H1 (cell line): ENCODE data around the gene CIDEA. TPM values are rescaled to one million over a fixed set of nuclear protein-coding genes. Genes with fewer than 3 reads are reported as not detected.

Source experiments
- CTCF ChIA-PET: fragments of 300-600 bp; sonication (Branson Sonifier 250); formaldehyde crosslinking; loops from one replicate; lab custom pipeline; 2021; ENCODE audit not compliant: partially characterized antibody; lab: Charles Lee
- POLR2A ChIA-PET: fragments of 300-600 bp; sonication (Branson Sonifier 250); formaldehyde crosslinking; loops from one replicate; lab custom pipeline; 2021; ENCODE audit warnings: inconsistent platforms; ENCODE audit not compliant: partially characterized antibody; lab: Charles Lee
- DNase-seq, 2 experiments: peaks; one replicate each; pipeline versions ENCODE4 v3.0.0 to v3.0.0-alpha.2; 2010 to 2022; ENCODE audit warnings: low spot score in 2 of 2, low read depth in 1 of 2, mixed read lengths in 1 of 2
- FAIRE-seq: peaks from 2 replicates; lab custom pipeline; 2011; peaks lifted over from hg19 to GRCh38; lab: Jason Lieb, UNC
- H2AFZ ChIP-seq: 2 replicates; pipeline ENCODE4 v1.8.1; 2012; ENCODE audit warnings: low read length, inconsistent platforms
- H2AK5ac ChIP-seq: 2 replicates; pipeline ENCODE4 v1.6.1; 2013; ENCODE audit warnings: low read depth, low read length
- H2BK120ac ChIP-seq: replicated peaks from 2 replicates; pipeline ENCODE3; 2013; ENCODE audit warnings: low read depth, low read length, inconsistent platforms
- H2BK12ac ChIP-seq: 2 replicates; pipeline ENCODE4 v1.6.1; 2013; ENCODE audit warnings: low read depth, low read length
- H2BK15ac ChIP-seq: 2 replicates; pipeline ENCODE4 v1.6.1; 2013; ENCODE audit warnings: low read length
- H2BK20ac ChIP-seq: 2 replicates; pipeline ENCODE4 v1.6.1; 2013; ENCODE audit warnings: low read length
- H2BK5ac ChIP-seq: 2 replicates; pipeline ENCODE4 v1.6.1; 2013; ENCODE audit warnings: low read depth, low read length
- H3K14ac ChIP-seq: 2 replicates; pipeline ENCODE4 v1.6.1; 2013; ENCODE audit warnings: inconsistent platforms; ENCODE audit not compliant: insufficient read length
- H3K18ac ChIP-seq: 2 replicates; pipeline ENCODE4 v1.6.1; 2013; ENCODE audit warnings: low read length; ENCODE audit errors: extremely low read depth
- H3K23ac ChIP-seq: 2 replicates; pipeline ENCODE4 v1.6.1; 2013; ENCODE audit warnings: inconsistent platforms; ENCODE audit not compliant: insufficient read length
- H3K23me2 ChIP-seq: 2 replicates; pipeline ENCODE4 v1.6.1; 2013; ENCODE audit warnings: low read depth, low read length
- H3K27ac ChIP-seq: 2 replicates; pipeline ENCODE4 v1.6.1; 2011; ENCODE audit warnings: low read depth, low read length, inconsistent platforms
- H3K27me3 ChIP-seq, 4 experiments: replicated peaks in 1 of 4; 1 replicate in 1 of 4; 2 replicates in 3 of 4; pipeline versions ENCODE4 v1.6.1 to v1.8.1; 2011 to 2013; ENCODE audit warnings: low read length in 3 of 4, mild to moderate bottlenecking in 3 of 4, inconsistent platforms in 2 of 4, mixed read lengths in 2 of 4, moderate library complexity in 1 of 4; ENCODE audit not compliant: control insufficient read depth in 3 of 4, insufficient read depth in 3 of 4; ENCODE audit errors: extremely low read depth in 1 of 4
- H3K36me3 ChIP-seq, 4 experiments: 2 replicates each; pipeline versions ENCODE4 v1.6.1 to v1.8.1; 2011 to 2013; ENCODE audit warnings: mild to moderate bottlenecking in 4 of 4, low read length in 3 of 4, moderate library complexity in 2 of 4, control low read depth in 1 of 4, inconsistent platforms in 1 of 4; ENCODE audit not compliant: insufficient read depth in 4 of 4, control insufficient read depth in 2 of 4
- H3K4ac ChIP-seq: replicated peaks from 2 replicates; pipeline ENCODE3; 2013; ENCODE audit warnings: low read length, low read depth, mixed read lengths, inconsistent platforms; ENCODE audit not compliant: insufficient read length
- H3K4me1 ChIP-seq, 4 experiments: replicated peaks in 1 of 4; 1 replicate in 1 of 4; 2 replicates in 3 of 4; pipeline versions ENCODE4 v1.6.1 to v1.8.1; 2011 to 2013; ENCODE audit warnings: low read length in 3 of 4, inconsistent platforms in 2 of 4, mixed read lengths in 1 of 4; ENCODE audit not compliant: insufficient read depth in 4 of 4, control insufficient read depth in 3 of 4
- H3K4me2 ChIP-seq, 2 experiments: 2 replicates each; pipeline versions ENCODE4 v1.6.1 to v1.8.1; 2011 to 2013; ENCODE audit warnings: low read depth in 2 of 2, low read length in 2 of 2, control low read depth in 1 of 2, inconsistent platforms in 1 of 2, mild to moderate bottlenecking in 1 of 2; ENCODE audit not compliant: insufficient read depth in 1 of 2
- H3K4me3 ChIP-seq, 4 experiments: fragments of 200-600, 300-600 bp in 1 of 4; sonication (generic), shearing (Covaris generic), sonication (Bioruptor Twin) in 1 of 4; 2 replicates each; pipeline versions ENCODE4 v1.5.1 to v1.8.1; 2011 to 2016; ENCODE audit warnings: low read length in 4 of 4, low read depth in 3 of 4, control low read depth in 2 of 4, inconsistent platforms in 2 of 4, mild to moderate bottlenecking in 2 of 4, mixed read lengths in 1 of 4, moderate library complexity in 1 of 4; ENCODE audit not compliant: insufficient read depth in 2 of 4; ENCODE audit errors: extremely low read depth in 1 of 4
- H3K56ac ChIP-seq: replicated peaks from 2 replicates; pipeline ENCODE3; 2013; ENCODE audit warnings: low read depth, mild to moderate bottlenecking, mixed read lengths, low read length, inconsistent platforms; ENCODE audit not compliant: insufficient read length
- H3K79me1 ChIP-seq: 2 replicates; pipeline ENCODE4 v1.6.1; 2013; ENCODE audit warnings: low read depth, low read length, control low read depth
- H3K79me2 ChIP-seq, 2 experiments: 2 replicates each; pipeline versions ENCODE4 v1.6.1 to v1.8.1; 2012 to 2013; ENCODE audit warnings: low read length in 2 of 2, mild to moderate bottlenecking in 2 of 2, inconsistent platforms in 1 of 2; ENCODE audit not compliant: insufficient read depth in 2 of 2, control insufficient read depth in 1 of 2
- H3K9ac ChIP-seq, 4 experiments: replicated peaks in 1 of 4; 1 replicate in 1 of 4; 2 replicates in 3 of 4; pipeline versions ENCODE4 v1.6.1 to v1.8.1; 2011 to 2013; ENCODE audit warnings: low read depth in 3 of 4, low read length in 3 of 4, control low read depth in 2 of 4, mild to moderate bottlenecking in 2 of 4, moderate library complexity in 2 of 4, inconsistent platforms in 1 of 4; ENCODE audit errors: extremely low read depth in 1 of 4
- H3K9me3 ChIP-seq, 2 experiments: 2 replicates each; pipeline versions ENCODE4 v1.6.1 to v1.8.1; 2012 to 2013; ENCODE audit warnings: mild to moderate bottlenecking in 2 of 2, moderate library complexity in 2 of 2, control low read depth in 1 of 2, inconsistent platforms in 1 of 2, low read depth in 1 of 2, low read length in 1 of 2, mixed read lengths in 1 of 2; ENCODE audit not compliant: insufficient read depth in 2 of 2
- H4K20me1 ChIP-seq, 2 experiments: replicated peaks in 1 of 2; 2 replicates each; pipeline versions ENCODE3 to v1.8.1; 2011 to 2013; ENCODE audit warnings: inconsistent platforms in 2 of 2, low read length in 2 of 2, mild to moderate bottlenecking in 1 of 2; ENCODE audit not compliant: insufficient read depth in 2 of 2, control insufficient read depth in 1 of 2
- H4K5ac ChIP-seq: 2 replicates; pipeline ENCODE4 v1.6.1; 2013; ENCODE audit warnings: low read length, low read depth, mixed read lengths, inconsistent platforms; ENCODE audit not compliant: insufficient read length
- H4K8ac ChIP-seq: 2 replicates; pipeline ENCODE4 v1.8.0; 2013; ENCODE audit warnings: mild to moderate bottlenecking, moderate library complexity, low read length, inconsistent platforms; ENCODE audit not compliant: insufficient read depth; ENCODE audit errors: extremely low read depth
- H4K91ac ChIP-seq: replicated peaks from 2 replicates; pipeline ENCODE3; 2013; ENCODE audit warnings: low read length, mixed read lengths, inconsistent platforms; ENCODE audit not compliant: insufficient read length
- JUN ChIP-seq: IDR thresholded peaks from 2 replicates; pipeline ENCODE4 v1.6.1; 2011; ENCODE audit warnings: low read depth, mild to moderate bottlenecking, improper control_type of control experiment, low read length
- KDM5A ChIP-seq: fragments of 200-600 bp; IDR thresholded peaks from 2 replicates; pipeline ENCODE4 v1.7.1; 2012; ENCODE audit warnings: mild to moderate bottlenecking, low read length, inconsistent platforms, mixed read lengths
- MAFK ChIP-seq: IDR thresholded peaks from 2 replicates; pipeline ENCODE4 v1.6.1; 2012; ENCODE audit warnings: low read depth, mild to moderate bottlenecking, improper control_type of control experiment, low read length
- NANOG ChIP-seq: IDR thresholded peaks from 2 replicates; pipeline ENCODE4 v1.6.1; 2011; ENCODE audit warnings: low read length, low read depth, mild to moderate bottlenecking, inconsistent platforms; ENCODE audit not compliant: insufficient read depth, poor library complexity, severe bottlenecking
- RAD21 ChIP-seq, 2 experiments: IDR thresholded peaks in 1 of 2; conservative IDR thresholded peaks in 1 of 2; 2 replicates each; pipeline ENCODE4 v1.6.1; 2011; ENCODE audit warnings: low read depth in 2 of 2, low read length in 2 of 2, improper control_type of control experiment in 1 of 2, inconsistent platforms in 1 of 2, mild to moderate bottlenecking in 1 of 2, moderate library complexity in 1 of 2
- WGBS, 2 experiments: shearing (Covaris generic) in 1 of 2; methylation state at CpG; one replicate each; pipeline versions ENCODE4 v1.1.6 to v1.1.7; 2013 to 2015; ENCODE audit warnings: low lambda C conversion rate in 2 of 2, mixed read lengths in 2 of 2, inconsistent platforms in 1 of 2, low coverage in 1 of 2, missing lambda C conversion rate in 1 of 2; ENCODE audit not compliant: insufficient replicate concordance in 2 of 2, insufficient coverage in 1 of 2, insufficient read length in 1 of 2; ENCODE audit errors: extremely low coverage in 1 of 2, missing lambda C conversion rate in 1 of 2; 5-methylcytosine and 5-hydroxymethylcytosine counted together
- polyA plus RNA-seq, 7 experiments: library from polyadenylated mRNA; depleted of rRNA in 3 of 7; stranded (reverse) in 5 of 7; unstranded in 2 of 7; fragments of >200 nt in 5 of 7; fragments of 200-250 nt in 2 of 7; gene quantifications; 1 replicate in 5 of 7; 2 replicates in 1 of 7; 4 replicates in 1 of 7; pipeline versions ENCODE4 v1.2.1 to v1.2.3, GENCODE V29; 2011 to 2013; ENCODE audit warnings: missing spikeins in 2 of 7, mixed read lengths in 2 of 7
- total RNA-seq: library from RNA; stranded (reverse); fragmentation: NEBNext Ultra II Directional; extraction: Animal tissue kit (Norgen Biotek cat#: 25700); gene quantifications from 2 replicates; pipeline ENCODE4 v1.2.1, GENCODE V29; 2021

The CIDEA gene
- total and polyA plus RNA-seq, 2 of the 8 experiments (the other 6 are each of a cell fraction or from before 2014, with no cell fraction given): not detected

DNA sequence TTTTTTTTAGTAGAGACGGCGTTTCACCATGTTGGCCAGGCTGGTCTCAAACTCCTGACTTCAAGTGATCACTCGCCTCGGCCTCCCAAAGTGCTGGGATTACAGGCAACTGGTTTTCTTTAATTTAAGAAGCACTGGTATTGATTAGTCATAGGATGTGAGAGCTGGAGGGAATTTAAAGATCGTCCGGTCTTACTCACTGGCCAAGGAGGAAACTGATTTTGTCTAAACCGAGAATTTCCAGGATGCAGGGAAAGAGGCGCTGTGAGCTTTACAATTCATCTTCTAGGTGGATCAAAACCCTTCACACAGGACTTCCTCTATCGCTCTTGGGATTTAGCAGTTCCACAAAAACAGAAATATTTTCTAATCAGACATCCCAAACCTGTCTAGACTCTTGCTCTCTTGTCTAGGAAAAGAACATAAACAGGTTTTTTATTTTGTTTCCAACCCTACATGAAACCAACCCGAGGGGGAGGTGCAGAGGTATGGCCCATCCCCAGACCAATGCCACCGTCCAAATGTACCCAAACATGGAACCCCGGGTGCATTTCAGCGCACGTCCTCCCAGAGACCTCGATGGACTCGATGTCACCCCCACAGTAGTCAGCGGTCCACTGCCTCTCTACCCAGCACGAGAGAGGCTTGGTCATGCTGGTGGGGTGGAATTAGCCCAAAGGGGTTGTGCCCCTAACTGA, 41.4 kb downstream of the CIDEA start:
- no peak for TF ChIP-seq NANOG
- no peak for TF ChIP-seq JUN
- TF ChIP-seq KDM5A: no peak
- TF ChIP-seq RAD21 (IDR thresholded peaks at IDR 0.05 in 1 of 2, conservative IDR thresholded peaks at IDR 0.05 in 1 of 2; ENCODE audit: low read depth in 2 of 2, low read length in 2 of 2): no peak
- TF ChIP-seq MAFK: no peak
- Histone ChIP-seq H3K23me2 (no peaks in the 10 kb centered on the region), H3K4me1 (no peaks in the 10 kb centered on the region; a peak in 1 of 7 replicates), H2BK12ac (peak overlapping the region; percentile 50; the same call in 1 of the 2 replicates), H3K14ac (no peak overlapping the region), H2AFZ (no peak overlapping the region), H4K20me1 (no peaks in the 10 kb centered on the region), H3K9me3 (0 out of 4 replicates have a peak, but pooled peaks cover 0 to 4% of the 10 kb centered on the region in 2 experiments), H3K56ac (no peak overlapping the region), H3K27ac (no peak overlapping the region), H3K27me3 (no peaks in the 10 kb centered on the region; a peak in 1 of 7 replicates), H2BK5ac (no peak overlapping the region), H2BK15ac (no peak overlapping the region), H3K9ac (no peak overlapping the region), H3K36me3 (no peaks in the 10 kb centered on the region), H3K4me3 (no peak overlapping the region), H3K23ac (no peak overlapping the region), H4K8ac (no peak overlapping the region), H3K18ac (no peak overlapping the region), H3K4ac (no peak overlapping the region), H4K91ac (no peak overlapping the region), H2AK5ac (no peak overlapping the region; the same call in 1 of the 2 replicates), H3K79me1 (no peaks in the 10 kb centered on the region), H4K5ac (no peak overlapping the region), H3K79me2 (no peaks in the 10 kb centered on the region), H2BK120ac (no peak overlapping the region), H3K4me2 (no peak overlapping the region), H2BK20ac (no peak overlapping the region)
- no peak for FAIRE-seq
- 91% methylated on average over 16 of the region's 18 CpGs; no CpG with 5 or more reads in 1 of the 2 experiments for WGBS, 2 experiments
- POLR2A ChIA-PET: interaction anchor here (1.4 kb wide), 1 partner anchor 8 kb away, joined by 4 read pairs; no protein-coding TSS in a partner anchor
- DNase-seq: no peak
- CTCF ChIA-PET: interaction anchor here (0.6 to 1.7 kb wide), 6 partner anchors 11 to 1386 kb away, joined by 3 to 8 read pairs (median 3); no protein-coding TSS in a partner anchor
